NCI-H1930 (cell line): ENCODE results near the gene NXNL1.
"Not testable (repeated sequence)": the region's sequence is repeated elsewhere in the genome, so short reads cannot be mapped to it uniquely, and the experiment has no call there.

ENCODE experiments used
- DNase-seq, 2 experiments: peaks; one replicate each; lab custom pipeline; 2025; lab: John Stamatoyannopoulos, UW

Gene NXNL1, protein sequence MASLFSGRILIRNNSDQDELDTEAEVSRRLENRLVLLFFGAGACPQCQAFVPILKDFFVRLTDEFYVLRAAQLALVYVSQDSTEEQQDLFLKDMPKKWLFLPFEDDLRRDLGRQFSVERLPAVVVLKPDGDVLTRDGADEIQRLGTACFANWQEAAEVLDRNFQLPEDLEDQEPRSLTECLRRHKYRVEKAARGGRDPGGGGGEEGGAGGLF

DNA sequence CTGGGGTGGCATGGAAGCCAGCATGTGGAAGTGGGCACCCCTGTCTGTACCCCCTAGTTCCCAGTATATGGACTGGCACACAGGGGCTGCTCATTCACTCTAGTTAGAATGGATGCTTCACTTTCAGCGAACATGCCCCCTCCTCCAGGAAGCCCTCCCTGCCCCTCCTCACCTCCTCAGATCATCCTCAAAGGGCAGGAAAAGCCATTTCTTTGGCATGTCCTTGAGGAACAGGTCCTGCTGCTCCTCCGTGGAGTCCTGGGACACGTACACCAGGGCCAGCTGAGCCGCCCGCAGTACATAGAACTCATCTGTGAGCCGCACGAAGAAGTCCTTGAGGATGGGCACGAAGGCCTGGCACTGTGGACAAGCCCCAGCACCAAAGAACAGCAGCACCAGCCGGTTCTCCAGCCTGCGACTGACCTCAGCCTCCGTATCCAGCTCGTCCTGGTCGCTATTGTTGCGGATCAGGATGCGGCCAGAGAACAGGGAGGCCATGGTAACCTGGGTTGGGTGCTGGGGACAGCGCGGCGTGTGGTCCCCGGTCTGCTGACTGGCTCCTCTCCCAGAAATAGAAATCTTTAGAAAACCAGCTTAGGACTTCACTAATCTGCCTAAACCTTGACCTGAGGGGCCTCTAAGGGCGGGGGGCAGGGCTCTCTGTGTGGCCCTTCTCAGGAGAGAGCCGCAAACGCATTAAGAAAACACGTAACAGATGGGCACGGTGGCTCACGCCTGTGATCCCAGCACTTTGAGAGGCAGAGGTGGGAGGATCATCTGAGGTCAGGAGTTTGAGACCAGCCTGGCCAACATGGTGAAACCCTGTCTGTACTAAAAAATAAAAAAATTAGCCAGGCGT is at the start of gene NXNL1:
NXNL1 (minus strand) TSS at position 555 of the 859 bp plus-strand sequence; CDS start at position 498, 57 bp downstream.
- no peak for DNase-seq

DNA sequence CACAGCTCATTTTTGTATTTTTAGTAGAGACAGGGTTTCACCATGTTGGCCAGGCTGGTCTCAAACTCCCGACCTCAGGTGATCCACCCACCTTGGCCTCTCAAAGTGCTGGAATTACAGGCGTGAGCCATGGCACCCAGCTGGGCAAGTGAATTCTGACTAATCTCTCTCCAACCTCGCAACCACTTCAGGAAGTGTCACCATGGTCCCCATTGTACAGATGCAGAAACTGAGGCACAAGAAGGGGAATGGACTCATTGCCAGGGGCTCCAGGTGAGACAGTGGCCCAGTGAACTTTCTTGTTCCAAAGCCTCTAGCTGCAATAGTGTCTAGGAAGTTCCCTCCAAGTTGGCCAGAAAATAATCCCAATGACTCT is 47.8 kb upstream of the NXNL1 start:
- not testable (repeated sequence) for DNase-seq

DNA sequence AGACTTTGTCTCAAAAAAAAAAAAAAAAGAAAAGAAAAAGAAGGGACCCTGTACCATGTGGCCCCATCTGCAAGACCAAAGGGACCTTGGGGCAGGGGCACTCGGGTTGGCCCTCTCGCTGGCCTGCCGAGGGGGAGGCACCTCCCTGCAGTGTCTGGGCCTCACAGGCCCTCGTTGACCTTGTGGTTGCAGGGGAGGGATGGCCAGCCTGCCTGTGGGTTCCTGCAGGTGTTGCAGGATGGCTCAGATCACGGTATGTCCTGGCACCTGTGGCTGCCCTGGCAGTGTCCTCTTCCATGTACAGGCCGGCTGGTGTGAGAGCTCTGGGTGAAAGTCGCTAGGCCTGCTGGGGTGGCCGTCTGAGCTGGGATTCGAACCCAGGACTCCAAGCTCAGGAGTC is 46.0 kb upstream of the NXNL1 start:
- DNase-seq = no peak

DNA sequence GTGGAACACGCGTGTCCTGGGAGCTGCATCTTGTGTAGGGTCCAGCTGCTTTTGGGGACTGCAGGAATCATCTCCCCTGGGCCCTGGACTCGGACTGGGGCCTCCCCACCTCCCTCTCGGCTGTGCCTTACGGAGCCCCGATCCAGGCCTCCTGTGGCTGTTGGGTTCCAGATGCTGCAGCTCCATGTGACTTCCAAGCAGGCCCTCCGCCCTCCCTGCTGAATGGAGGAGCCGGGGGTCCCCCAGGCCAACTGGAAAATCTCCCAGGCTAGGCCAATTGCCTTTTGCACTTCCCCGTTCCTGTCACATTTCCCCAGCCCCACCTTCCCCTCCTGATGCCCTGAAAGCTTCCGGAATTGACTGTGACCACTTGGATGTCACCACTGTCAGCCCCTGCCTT is 44.5 kb upstream of the NXNL1 start:
- no peak for DNase-seq

DNA sequence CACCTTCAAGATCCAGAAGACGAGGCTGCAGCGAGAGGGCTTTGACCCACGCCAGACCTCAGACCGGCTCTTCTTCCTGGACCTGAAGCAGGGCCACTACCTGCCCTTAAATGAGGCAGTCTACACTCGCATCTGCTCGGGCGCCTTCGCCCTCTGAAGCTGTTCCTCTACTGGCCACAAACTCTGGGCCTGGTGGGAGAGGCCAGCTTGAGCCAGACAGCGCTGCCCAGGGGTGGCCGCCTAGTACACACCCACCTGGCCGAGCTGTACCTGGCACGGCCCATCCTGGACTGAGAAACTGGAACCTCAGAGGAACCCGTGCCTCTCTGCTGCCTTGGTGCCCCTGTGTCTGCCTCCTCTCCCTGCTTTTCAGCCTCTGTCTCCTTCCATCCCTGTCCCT is 43.7 kb upstream of the NXNL1 start:
- no peak for DNase-seq

DNA sequence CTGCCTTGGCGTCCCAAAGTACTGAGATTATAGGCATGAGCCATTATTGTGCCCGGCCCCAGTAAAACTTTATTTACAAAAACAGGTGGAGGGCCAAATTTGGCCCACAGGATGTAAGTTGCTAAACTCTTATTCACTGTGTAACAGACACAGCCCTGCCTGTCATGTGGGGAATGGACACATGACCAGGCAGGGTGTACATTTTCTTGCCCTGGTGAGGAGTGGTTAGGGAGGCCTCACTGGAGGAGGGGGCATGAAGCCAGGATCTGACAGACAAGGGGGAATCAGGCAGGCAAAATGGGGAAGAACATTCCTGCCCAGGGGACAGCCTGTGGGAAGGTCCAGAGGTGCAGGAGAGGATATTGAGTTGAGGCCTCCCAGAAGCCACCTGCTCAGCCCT is 43.3 kb upstream of the NXNL1 start:
- no peak for DNase-seq

DNA sequence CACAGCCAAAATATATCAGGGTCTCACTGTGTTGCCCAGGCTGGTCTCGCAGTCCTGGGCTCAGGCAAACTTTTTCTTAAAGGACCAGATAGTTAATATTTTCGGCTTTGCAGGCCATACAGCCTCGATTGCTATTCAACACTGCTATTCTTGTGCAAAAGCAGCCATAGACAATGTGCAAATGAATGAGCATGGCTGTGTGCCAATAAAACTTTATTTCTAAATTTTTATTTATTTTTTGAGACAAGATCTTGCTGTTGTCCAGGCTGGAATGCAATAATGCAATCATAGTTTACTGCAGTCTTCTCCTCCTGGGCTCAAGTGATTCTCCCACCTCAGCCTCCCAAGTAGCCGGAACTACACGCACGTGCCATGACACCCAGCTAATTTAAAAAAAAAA is 42.5 kb upstream of the NXNL1 start:
- DNase-seq = no peak

DNA sequence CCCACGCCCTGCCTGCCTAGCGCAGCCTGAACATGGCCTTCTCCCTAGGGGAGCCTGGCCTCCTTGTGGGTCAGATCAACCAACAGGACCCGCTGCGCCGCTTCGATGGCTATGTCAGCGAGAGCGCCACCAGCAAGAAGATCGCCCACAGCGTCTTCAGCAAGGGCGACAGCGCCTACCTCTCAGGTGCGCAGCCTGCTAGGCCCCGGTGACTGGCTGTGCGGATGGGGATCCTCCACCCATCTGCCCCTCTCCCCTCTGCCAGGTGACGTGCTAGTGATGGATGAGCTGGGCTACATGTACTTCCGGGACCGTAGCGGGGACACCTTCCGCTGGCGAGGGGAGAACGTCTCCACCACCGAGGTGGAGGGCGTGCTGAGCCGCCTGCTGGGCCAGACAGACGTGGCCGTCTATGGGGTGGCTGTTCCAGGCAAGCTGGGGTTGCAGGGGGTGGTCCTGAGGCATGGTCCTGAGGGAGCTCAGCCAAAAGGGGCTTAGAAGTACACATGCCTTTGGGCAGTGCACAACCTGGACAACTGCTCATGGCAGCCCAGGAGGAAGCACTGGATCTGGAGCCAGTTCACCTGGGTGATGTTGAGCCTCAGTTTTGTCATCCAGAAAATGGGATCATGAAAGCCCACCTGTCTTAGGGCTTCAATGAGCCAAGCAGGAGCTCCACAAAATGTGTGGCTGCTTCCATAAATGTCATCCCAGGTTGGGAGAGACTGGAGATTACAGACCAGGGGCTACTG is 39.9 kb upstream of the NXNL1 start:
- no peak for DNase-seq

DNA sequence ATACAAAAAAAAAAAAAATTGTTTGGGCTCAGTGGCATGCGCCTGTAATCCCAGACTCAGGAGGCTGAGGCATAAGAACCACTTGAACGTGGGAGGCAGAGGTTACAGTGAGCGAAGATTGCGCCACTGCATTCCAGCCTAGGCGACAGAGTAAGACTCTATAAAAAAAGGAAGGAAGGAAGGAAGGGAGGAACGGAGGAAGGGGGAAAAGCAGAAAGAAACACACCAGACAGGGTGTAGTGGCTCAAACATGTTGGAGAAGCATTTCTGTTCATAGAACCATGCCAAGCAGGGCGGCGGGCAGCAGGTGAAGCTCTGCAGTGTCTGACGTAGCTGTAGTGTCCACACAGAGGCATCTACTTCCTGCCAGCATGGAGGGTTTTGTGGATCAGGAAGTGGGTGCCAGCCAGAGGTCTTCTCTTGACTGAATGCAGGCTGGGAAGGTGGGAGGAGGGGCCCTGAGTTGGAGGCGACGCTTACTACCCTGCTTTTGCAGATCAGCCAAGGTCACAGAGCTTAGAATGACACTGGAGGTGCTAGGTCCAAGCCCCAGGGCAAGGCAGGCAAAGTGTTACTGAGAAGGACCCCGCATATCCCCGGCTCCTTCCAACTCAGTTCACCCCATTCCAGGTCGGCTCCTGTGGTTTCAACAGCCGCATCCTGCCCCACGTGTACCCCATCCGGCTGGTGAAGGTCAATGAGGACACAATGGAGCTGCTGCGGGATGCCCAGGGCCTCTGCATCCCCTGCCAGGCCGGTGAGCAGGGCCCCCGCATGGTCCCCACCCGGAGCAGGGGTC is 39.1 kb upstream of the NXNL1 start:
- no peak for DNase-seq

DNA sequence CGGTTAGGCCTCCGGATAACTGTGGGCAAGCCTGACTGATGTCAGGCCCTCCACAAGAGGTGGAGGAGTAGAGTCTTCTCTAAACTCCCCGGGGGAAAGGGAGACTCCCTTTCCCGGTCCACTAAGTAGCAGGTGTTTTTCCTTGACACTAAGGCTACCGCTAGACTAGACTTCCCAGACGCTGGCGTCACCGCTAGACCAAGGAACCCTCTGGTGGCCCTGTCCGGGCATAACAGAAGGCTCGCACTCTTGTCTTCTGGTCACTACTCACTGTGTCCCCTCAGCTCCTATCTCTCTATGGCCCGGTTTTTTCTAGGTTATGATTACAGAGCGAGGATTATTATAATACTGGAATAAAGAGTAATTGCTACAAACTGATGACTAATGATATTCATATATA is 38.3 kb upstream of the NXNL1 start:
- DNase-seq = not testable (repeated sequence)

DNA sequence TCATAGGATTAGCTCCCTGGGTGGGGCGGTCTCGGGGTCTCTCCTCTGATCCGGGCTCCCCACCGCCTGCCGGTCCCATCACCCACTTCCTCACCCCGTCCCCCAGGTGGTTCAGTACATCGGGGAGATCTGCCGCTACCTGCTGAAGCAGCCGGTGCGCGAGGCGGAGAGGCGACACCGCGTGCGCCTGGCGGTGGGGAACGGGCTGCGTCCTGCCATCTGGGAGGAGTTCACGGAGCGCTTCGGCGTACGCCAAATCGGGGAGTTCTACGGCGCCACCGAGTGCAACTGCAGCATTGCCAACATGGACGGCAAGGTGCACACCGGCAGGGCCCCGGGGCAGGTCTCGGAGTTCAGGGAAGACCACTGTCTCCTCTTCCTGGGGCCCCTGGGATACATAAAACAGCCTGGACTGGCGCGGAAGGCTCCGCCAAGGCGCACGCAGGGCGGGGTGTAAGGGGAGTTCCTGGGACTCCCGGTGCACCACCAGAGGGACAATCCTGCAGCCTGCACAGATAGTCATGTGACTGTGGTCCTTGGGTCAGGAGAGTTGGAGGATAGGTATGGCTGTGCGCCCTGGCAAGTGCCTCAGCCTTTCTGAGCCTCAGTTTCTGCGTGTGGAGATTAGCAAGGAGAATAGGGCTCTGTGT is 36.5 kb upstream of the NXNL1 start:
- DNase-seq = peak in 1 of 2 experiments; percentile 32

DNA sequence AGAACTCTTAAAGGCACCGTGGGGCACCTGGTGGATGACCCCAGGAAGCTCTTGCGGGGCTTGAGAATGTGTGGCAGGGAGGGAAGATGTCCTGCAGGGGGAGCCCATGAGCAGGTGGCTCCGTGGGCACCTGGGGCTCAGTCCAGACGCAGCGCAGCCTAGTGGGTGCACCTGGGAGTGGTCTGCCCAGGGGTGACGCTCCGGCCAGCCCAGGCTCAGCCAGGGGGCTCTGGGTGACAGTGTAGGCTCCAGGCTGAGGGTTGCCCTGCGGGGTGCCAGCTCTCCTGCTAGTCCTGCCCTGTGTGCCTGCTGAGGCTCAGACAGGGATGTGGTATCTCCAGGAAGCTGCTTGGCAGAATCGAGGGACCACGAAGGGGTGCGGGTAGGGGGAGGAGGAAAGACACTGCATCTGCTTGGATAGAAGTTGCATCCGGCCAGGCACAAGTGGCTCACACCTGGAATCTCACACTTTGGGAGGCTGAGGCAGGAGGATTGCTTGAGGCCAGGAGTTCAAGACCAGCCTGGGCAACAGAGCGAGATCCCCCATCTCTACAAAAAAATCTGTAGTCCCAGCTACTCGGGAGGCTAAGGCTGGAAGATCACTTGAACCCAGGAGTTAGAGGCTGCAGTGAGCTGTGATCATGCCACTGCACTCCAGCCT is 35.7 kb upstream of the NXNL1 start:
- DNase-seq = peak; percentile 41 to 50

DNA sequence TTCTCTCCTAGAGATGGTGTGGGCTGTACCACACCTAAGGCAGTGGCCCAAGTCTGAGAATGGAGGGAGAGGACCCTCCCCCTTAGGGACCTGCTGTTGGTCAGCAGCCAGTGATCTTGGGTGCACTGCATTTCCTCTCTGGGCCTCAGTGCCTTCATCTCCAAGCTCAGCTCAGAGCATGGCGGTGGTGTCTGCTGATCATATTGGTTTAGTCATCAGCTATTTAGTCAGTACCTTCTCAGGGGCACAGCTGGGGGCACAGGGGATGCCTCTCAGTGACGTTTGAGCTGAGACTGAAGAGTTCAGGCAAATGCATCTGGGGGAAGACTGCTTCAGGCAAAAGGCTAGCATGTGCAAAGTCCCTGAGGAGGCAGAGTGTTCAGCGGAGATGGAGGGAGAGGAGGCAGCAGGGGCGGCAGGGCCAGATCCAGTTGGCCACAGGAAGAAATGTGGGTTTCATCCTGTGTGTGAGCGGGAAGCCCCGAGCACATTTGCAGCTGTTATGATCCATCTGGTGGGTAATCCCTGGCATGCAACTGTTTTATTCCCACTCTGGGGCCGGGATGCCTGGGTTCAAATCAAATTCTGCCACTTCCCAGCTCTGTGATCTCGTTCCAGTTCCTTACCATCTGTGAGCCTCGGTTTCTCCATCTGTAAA is 35.0 kb upstream of the NXNL1 start:
- DNase-seq = no peak

DNA sequence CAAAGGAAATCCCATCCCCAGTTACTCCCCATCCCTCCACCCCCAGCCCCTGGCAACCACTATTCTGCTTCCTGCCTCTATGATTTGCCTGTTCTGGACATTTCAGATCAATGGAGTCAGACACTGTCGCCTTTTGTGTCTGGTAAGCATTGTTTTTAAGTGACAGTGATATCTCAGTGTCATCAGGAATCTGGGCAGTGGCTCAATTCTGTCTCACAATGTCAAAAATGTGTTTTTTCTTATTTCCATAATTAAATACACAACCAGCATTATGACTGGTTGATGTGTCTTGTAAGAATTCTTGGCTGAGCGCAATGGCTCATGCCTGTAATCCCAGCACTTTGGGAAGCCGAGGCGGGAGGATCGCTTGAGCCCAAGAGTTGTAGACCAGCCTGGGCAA is 30.6 kb upstream of the NXNL1 start:
- no peak for DNase-seq

DNA sequence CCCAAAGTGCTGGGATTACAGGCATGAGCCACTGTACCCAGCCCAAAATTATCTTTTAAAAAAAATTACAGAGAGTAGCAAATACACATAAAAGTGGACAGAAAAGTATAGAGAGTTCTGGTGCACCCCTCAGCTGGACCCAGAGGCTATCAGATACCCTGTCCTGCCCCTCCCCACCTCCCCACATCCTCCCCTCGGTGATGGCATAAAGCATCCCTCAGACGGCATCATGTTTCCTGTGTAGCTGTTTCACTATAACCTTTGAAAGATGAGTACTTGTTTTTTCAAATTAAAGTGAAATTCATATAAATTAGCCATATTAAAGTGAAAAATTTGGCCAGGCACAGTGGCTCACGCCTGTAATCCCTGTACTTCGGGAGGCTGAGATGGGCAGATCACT is 29.7 kb upstream of the NXNL1 start:
- no peak for DNase-seq

DNA sequence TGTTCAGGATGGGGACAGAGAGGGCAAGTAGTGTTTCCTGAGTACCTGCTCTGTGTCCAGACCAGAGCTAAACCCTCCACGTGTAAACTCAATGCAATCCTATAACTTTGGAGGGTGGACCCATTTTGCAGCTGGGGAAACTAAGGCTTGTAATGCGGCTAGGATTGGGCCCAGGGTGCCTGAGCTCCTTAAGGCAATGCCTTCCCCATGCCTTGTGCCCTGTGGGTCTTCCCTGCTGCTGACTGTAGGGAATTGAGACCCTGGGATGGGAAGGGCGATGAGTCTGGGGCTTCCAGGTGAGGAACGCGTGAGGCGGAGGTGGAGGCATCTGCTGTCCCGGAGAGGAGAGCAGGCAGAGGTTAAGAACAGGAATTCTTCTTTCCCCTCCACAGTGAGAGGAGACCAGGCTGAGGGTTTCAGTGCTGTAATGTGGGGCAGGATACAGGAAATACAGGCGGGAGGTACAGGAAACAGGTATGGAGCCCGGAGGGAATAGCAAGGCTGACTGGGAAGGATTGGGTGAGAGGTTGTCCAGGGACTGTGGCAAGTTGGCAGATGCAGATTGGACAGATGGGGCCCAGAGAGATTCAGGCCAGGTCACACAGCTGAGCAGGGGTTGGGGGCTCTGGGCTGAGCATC is 28.8 kb upstream of the NXNL1 start:
- DNase-seq = no peak

DNA sequence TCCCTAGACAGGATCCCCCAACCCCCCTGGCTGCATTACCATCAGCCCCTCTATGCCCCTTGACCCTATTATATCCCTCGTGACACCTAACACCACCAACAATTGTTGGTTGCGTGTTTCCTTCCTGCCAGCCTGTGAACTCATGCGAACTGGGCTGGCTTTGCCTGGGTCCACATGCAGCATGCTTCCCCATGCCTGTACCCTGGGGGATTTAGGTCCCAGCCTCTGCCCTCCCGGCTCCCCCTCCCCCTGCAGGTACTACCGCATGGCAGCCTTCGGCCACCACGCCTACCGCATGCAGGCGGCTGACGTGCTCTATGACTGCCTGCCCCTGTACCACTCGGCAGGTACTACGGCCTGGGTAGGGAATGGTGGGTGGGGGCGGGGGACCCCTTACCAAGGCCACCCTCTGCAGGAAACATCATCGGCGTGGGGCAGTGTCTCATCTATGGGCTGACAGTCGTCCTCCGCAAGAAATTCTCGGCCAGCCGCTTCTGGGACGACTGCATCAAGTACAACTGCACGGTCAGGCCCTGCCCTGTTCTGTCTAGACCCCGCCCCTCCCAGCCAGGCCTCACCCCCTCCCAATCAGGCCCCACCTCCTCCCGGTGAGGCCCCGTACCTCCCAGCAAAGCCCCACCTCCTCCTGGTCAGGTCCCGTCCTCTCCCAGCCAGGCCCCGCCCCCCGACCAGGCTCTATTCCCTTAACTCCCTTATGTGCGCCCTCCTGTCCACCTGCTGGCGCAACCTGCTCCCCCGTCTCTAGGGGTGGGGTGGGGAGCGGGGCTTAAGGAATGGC is 28.1 kb upstream of the NXNL1 start:
- DNase-seq = no peak

DNA sequence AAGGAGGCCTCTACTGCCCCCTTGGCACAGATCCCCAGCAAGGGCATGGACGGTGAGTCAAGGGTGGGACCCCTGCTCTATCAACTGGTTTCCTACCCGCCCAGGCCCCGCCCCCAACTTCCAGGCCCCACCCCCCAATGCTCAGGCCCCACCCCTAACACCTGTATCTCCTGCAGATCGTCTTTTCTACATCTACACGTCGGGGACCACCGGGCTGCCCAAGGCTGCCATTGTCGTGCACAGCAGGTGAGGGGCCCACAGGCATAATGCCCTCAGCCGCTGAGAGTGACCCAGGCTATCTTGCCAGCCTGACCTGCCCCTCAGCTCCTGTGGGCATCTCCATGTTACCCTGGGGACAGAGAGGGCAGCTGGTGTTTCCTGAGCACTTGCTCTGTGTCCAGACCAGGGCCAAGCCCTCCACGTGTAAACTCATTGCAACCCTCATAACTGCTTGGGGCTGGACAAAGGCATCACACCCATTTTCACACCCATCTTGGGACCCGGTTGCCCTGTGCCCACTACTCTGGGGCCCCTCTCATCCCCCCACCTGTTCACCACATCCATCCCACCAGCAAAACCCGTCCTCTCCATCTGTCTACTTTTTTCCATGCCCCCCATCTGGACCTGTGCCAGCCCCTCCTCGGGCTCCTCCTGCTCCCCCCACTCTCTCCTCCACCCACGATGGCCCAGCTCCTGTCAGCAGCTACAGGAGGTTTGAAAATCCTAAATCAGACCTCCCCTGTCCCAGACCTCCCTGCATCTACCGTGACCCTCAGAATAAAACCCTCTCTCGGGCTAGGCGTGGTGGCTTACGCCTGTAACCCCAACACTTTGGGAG is 26.8 kb upstream of the NXNL1 start:
- DNase-seq = no peak
